PC-9 (cell line): ENCODE results near the gene RPS21.

ENCODE experiments used
- CTCF ChIP-seq: fragments of 200-600 bp; sonication (generic); conservative IDR thresholded peaks from 2 replicates; pipeline ENCODE4 v1.6.1; 2017; ENCODE audit warnings: mixed run types, antibody characterized with exemption, mild to moderate bottlenecking, moderate library complexity
- EZH2 ChIP-seq: fragments of 200-600 bp; sonication (generic); IDR thresholded peaks from 2 replicates; pipeline ENCODE4 v1.8.0; 2017; ENCODE audit warnings: antibody characterized with exemption, low read depth

GRCh38 chr20:62381202-62381797, 5.6 kb upstream of the RPS21 start:
- TF ChIP-seq CTCF (no peak), EZH2 (no peak)
